A549 (cell line): Measurements from ENCODE around the gene DPYD.

ENCODE experiments used
- CEBPB ChIP-seq, 2 experiments: fragments of >200 bp in 1 of 2; sonication (Bioruptor Twin) in 1 of 2; formaldehyde crosslinking in 1 of 2; IDR thresholded peaks; 2 replicates each; pipeline ENCODE4 v1.6.1; 2012 to 2016
- EP300 ChIP-seq, 2 experiments: fragments of >200 bp; sonication (Bioruptor Twin); formaldehyde crosslinking; IDR thresholded peaks; 2 replicates in 1 of 2; 3 replicates in 1 of 2; pipeline ENCODE4 v1.6.1; 2016 to 2017
- HOXB5 ChIP-seq: fragments of 250-450 bp; sonication (Bioruptor Pico); IDR thresholded peaks from 2 replicates; pipeline ENCODE4 v1.5.0; 2020; ENCODE audit warnings: mild to moderate bottlenecking, moderate library complexity
- MAZ ChIP-seq: fragments of 150-350 bp; IDR thresholded peaks from 2 replicates; pipeline ENCODE4 v1.6.1; 2014; ENCODE audit warnings: antibody characterized with exemption, low read depth, low read length, borderline replicate concordance
- PHF8 ChIP-seq: fragments of 200-600 bp; sonication (generic); IDR thresholded peaks from 2 replicates; pipeline ENCODE4 v1.6.1; 2016; ENCODE audit warnings: low read depth, mild to moderate bottlenecking, antibody characterized with exemption, moderate library complexity, borderline replicate concordance
- POLR2A ChIP-seq: IDR thresholded peaks from 2 replicates; pipeline ENCODE4 v1.6.1; 2012; ENCODE audit warnings: mild to moderate bottlenecking, low read length
- RAD21 ChIP-seq, 2 experiments: fragments of >200 bp in 1 of 2; sonication (Bioruptor Twin) in 1 of 2; formaldehyde crosslinking in 1 of 2; IDR thresholded peaks in 1 of 2; conservative IDR thresholded peaks in 1 of 2; 2 replicates in 1 of 2; 3 replicates in 1 of 2; pipeline ENCODE4 v1.6.1; 2012 to 2018; ENCODE audit warnings: inconsistent platforms in 1 of 2
- RFX5 ChIP-seq: fragments of 450-650 bp; IDR thresholded peaks from 2 replicates; pipeline ENCODE4 v1.7.1; 2014; ENCODE audit warnings: antibody characterized with exemption, mild to moderate bottlenecking, moderate library complexity
- SMC3 ChIP-seq: fragments of >200 bp; sonication (Bioruptor Twin); formaldehyde crosslinking; IDR thresholded peaks from 3 replicates; pipeline ENCODE4 v1.6.1; 2018; ENCODE audit warnings: inconsistent platforms
- ZFP36 ChIP-seq: fragments of 450-650 bp; IDR thresholded peaks from 2 replicates; pipeline ENCODE4 v1.6.1; 2014; ENCODE audit warnings: borderline replicate concordance; ENCODE audit not compliant: partially characterized antibody
- TF ChIP-seq, protein P1 (sequence below): fragments of >200 bp; sonication (Bioruptor Twin); formaldehyde crosslinking; IDR thresholded peaks from 3 replicates; pipeline ENCODE4 v1.5.1; 2016
- TF ChIP-seq, protein P2 (sequence below): fragments of 200-600 bp; sonication (generic); IDR thresholded peaks from 2 replicates; pipeline ENCODE4 v1.6.1; 2016; ENCODE audit warnings: antibody characterized with exemption, mild to moderate bottlenecking, moderate library complexity

DNA sequence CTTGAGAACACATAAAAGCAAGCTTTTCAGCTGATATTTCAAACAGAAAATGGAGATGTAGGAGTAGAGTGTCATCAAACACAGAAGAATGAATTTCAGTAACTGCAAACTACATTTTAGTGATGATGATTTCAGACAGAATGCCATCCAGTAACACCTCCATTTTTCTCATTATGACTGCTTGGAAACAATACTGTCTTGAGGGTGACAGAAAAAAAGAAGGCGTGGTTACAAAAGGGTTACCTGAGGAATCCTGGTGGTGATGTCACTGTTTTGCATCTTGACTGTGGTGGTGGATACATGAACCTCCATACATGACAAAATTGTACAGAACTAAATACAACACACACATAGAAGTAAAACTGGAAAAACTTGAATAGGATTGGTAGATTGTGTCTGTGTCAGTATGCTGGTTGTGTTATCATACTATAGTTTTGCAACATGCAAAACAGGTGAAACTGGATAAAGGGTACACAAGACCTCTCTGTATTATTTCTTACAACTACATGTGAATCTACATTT, 823.4 kb downstream of the DPYD start:
- no peak for TF ChIP-seq PHF8
- TF ChIP-seq, protein P1, sequence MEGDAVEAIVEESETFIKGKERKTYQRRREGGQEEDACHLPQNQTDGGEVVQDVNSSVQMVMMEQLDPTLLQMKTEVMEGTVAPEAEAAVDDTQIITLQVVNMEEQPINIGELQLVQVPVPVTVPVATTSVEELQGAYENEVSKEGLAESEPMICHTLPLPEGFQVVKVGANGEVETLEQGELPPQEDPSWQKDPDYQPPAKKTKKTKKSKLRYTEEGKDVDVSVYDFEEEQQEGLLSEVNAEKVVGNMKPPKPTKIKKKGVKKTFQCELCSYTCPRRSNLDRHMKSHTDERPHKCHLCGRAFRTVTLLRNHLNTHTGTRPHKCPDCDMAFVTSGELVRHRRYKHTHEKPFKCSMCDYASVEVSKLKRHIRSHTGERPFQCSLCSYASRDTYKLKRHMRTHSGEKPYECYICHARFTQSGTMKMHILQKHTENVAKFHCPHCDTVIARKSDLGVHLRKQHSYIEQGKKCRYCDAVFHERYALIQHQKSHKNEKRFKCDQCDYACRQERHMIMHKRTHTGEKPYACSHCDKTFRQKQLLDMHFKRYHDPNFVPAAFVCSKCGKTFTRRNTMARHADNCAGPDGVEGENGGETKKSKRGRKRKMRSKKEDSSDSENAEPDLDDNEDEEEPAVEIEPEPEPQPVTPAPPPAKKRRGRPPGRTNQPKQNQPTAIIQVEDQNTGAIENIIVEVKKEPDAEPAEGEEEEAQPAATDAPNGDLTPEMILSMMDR: no peak
- no peak for TF ChIP-seq RAD21 (conservative IDR thresholded peaks at IDR 0.05 in 1 of 2, IDR thresholded peaks at IDR 0.05 in 1 of 2)
- TF ChIP-seq EP300 (IDR thresholded peaks at IDR 0.05): no peak
- no peak for TF ChIP-seq MAZ
- no peak for TF ChIP-seq SMC3
- TF ChIP-seq RFX5: no peak
- no peak for TF ChIP-seq HOXB5 (CRISPR knock-in tag)
- TF ChIP-seq, protein P2, sequence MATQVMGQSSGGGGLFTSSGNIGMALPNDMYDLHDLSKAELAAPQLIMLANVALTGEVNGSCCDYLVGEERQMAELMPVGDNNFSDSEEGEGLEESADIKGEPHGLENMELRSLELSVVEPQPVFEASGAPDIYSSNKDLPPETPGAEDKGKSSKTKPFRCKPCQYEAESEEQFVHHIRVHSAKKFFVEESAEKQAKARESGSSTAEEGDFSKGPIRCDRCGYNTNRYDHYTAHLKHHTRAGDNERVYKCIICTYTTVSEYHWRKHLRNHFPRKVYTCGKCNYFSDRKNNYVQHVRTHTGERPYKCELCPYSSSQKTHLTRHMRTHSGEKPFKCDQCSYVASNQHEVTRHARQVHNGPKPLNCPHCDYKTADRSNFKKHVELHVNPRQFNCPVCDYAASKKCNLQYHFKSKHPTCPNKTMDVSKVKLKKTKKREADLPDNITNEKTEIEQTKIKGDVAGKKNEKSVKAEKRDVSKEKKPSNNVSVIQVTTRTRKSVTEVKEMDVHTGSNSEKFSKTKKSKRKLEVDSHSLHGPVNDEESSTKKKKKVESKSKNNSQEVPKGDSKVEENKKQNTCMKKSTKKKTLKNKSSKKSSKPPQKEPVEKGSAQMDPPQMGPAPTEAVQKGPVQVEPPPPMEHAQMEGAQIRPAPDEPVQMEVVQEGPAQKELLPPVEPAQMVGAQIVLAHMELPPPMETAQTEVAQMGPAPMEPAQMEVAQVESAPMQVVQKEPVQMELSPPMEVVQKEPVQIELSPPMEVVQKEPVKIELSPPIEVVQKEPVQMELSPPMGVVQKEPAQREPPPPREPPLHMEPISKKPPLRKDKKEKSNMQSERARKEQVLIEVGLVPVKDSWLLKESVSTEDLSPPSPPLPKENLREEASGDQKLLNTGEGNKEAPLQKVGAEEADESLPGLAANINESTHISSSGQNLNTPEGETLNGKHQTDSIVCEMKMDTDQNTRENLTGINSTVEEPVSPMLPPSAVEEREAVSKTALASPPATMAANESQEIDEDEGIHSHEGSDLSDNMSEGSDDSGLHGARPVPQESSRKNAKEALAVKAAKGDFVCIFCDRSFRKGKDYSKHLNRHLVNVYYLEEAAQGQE: no peak
- no peak for TF ChIP-seq POLR2A
- TF ChIP-seq ZFP36: no peak
- no peak for TF ChIP-seq CEBPB (IDR thresholded peaks at IDR 0.05)
